Kidney epithelial cell (primary cell): Measurements from ENCODE around the gene ALCAM. TPM values are rescaled to one million over a fixed set of nuclear protein-coding genes. Genes with fewer than 3 reads are reported as not detected.

Experiments
- DNase-seq: peaks from one replicate; pipeline ENCODE4 v3.0.0-alpha.2; 2010; ENCODE audit warnings: low read depth
- H3K27me3 ChIP-seq: 2 replicates; pipeline ENCODE4 v1.6.0; 2011; ENCODE audit warnings: low read length; ENCODE audit not compliant: control insufficient read depth, insufficient read depth
- H3K36me3 ChIP-seq: 2 replicates; pipeline ENCODE4 v1.5.1; 2011; ENCODE audit warnings: low read length; ENCODE audit not compliant: control insufficient read depth, insufficient read depth
- H3K4me3 ChIP-seq: 2 replicates; pipeline ENCODE4 v1.5.1; 2011; ENCODE audit warnings: low read depth, mild to moderate bottlenecking, control low read depth, low read length
- total RNA-seq: library from RNA; depleted of rRNA; stranded (reverse); fragments of >200 nt; gene quantifications from 2 replicates; pipeline ENCODE4 v1.2.3, GENCODE V29; 2015
- TF ChIP-seq, protein P1 (sequence below): IDR thresholded peaks from 2 replicates; pipeline ENCODE4 v1.5.1; 2011; ENCODE audit warnings: mild to moderate bottlenecking, moderate library complexity, low read length, control low read depth, inconsistent platforms; ENCODE audit not compliant: insufficient read depth, poor library complexity, severe bottlenecking

The ALCAM gene
- total RNA-seq, 1 donor from 2014 or later: 82.3 TPM

DNA sequence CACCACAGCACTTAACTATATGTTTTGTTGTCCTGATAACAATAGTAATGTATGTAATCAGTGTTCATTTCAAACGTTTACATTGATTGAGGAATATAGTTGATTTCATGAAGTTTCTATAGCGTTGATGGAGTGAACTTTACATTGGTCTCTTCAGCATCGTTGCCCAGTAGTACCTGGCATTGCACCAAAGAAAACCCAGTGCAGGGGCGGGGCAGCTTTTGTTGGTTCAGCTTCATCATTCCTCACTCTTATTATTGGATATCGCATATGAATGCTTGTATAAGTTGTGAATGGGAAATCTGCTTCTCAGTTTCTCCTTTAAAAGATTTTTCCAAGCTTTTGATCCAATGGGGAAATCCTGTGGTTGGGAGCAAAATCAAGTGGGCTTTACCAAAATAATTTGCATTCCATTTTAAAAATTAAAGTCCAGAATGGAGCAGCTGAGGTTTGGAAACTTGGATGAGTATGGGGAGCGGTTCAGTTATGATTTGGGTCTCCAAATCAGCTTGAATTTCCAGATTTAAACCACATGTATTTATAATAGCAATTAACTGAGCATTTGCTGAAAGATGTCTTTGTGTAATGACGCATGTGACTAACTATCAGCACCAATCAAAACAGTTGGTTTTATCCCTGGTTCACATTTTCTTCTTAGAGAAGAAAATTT, 213.7 kb downstream of the ALCAM start:
- H3K36me3 ChIP-seq: no peaks in the 10 kb centered on the region
- H3K27me3 ChIP-seq: no peaks in the 10 kb centered on the region
- DNase-seq: no peak
- TF ChIP-seq, protein P1, sequence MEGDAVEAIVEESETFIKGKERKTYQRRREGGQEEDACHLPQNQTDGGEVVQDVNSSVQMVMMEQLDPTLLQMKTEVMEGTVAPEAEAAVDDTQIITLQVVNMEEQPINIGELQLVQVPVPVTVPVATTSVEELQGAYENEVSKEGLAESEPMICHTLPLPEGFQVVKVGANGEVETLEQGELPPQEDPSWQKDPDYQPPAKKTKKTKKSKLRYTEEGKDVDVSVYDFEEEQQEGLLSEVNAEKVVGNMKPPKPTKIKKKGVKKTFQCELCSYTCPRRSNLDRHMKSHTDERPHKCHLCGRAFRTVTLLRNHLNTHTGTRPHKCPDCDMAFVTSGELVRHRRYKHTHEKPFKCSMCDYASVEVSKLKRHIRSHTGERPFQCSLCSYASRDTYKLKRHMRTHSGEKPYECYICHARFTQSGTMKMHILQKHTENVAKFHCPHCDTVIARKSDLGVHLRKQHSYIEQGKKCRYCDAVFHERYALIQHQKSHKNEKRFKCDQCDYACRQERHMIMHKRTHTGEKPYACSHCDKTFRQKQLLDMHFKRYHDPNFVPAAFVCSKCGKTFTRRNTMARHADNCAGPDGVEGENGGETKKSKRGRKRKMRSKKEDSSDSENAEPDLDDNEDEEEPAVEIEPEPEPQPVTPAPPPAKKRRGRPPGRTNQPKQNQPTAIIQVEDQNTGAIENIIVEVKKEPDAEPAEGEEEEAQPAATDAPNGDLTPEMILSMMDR: no peak
- H3K4me3 ChIP-seq: no peak overlapping the region

DNA sequence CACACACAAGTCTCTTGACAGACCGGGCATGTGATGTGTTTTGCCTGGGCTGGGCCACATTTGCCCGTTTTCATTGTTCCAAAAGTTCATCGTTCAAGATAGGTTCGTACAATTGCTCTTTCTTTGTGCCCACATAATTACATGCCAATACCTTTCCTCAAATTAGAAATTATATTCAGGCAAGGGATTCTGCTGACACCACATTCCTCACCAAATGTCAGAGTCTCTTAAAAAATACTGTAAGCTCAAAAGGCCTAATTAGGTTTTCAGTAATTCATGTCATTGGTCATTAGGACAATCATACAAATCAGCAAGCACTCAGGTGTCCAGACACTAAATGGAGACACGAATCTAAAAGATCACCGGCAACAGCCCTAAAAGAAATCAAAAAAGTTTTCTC, 215.3 kb downstream of the ALCAM start:
- Histone ChIP-seq H3K4me3 (no peak overlapping the region), H3K36me3 (no peaks in the 10 kb centered on the region), H3K27me3 (no peaks in the 10 kb centered on the region)
- DNase-seq: no peak
- TF ChIP-seq, protein P1: no peak

DNA sequence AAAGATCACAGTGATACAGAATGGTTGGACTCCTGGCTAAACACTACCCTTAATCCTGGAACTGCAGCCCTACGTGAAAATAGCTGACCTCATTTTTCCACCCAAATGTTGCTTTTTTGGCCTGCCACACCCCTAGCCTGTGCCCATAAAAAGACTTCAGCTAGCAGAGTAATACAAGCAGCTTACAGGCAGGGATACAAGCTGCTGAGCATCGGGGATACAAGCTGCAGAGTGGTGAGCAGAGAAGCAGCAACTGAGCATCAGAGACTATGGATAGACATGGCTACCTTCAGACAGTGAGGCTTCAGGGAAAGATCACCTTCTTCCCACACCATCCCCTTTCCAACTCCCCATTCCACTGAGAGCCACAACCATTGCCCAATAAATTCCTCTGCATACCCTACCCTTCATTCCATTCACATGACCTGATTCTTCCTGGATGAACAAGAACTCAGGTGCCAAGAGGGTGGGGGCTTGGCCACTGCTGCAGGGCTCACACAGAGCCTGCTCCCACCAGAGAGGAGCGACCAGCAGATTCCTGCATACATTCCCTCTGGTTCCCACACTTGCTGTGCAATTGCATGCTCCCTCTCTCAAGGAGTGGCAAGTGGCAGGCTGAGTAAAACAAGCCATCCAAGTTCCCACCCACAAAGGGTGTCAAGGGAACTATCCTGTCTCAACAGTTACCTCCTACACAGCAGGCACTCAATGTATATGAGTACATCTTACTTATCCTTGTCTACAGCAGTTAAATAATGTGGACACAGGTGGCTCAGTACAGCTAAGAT, 217.5 kb downstream of the ALCAM start:
- Histone ChIP-seq H3K27me3 (no peaks in the 10 kb centered on the region), H3K36me3 (no peaks in the 10 kb centered on the region), H3K4me3 (no peak overlapping the region)
- TF ChIP-seq, protein P1: no peak
- no peak for DNase-seq

DNA sequence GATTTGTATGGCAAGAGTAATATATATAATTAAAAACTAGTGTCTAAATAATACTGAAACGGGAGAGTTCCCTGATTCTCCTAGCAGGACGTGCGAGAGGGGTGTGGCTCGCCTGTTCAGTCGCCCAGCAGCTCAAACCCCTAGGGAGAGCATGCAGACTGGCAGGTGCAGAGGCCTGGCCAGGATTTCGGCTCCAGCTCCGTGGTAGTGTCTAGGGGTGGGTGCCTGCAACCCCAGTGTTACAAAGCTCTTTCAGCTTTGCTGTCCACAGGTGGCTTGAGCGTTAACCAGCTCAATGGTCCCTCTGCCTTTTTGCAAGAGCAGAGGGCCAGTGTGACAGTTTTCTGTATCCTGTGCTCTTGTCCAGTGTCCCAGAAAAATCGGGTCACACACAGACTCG, 226.6 kb downstream of the ALCAM start:
- no peak overlapping the region for H3K4me3 ChIP-seq
- no peaks in the 10 kb centered on the region for H3K36me3 ChIP-seq
- TF ChIP-seq, protein P1: no peak
- H3K27me3 ChIP-seq: no peaks in the 10 kb centered on the region
- DNase-seq: no peak

DNA sequence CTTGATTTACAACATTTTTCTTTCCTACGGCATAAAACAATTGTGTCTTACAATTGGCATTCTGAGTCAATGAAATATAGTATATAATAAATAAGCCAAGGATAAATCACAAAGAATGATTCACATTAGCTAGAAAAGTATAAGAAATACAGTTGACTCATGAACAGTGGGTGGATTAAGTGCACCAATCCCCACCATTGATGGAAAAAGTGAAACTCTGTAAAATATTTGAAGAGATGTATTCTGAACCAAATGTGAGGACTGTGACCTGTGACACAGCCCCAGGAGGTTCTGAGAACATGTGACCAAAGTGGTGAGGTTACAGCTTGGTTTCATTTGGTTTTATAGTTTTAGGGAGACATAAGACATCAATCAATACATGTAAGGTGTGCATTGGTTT, 227.5 kb downstream of the ALCAM start:
- no peaks in the 10 kb centered on the region for H3K27me3 ChIP-seq
- DNase-seq: no peak
- TF ChIP-seq, protein P1: no peak
- no peak overlapping the region for H3K4me3 ChIP-seq
- H3K36me3 ChIP-seq: no peaks in the 10 kb centered on the region
